ENCODE results near the gene FAM25G. TPM values are rescaled to one million over a fixed set of nuclear protein-coding genes. Genes with fewer than 3 reads are reported as not detected.

The FAM25G gene
- total and polyA plus RNA-seq, 2 of the 13 experiments (the other 11 are each of a cell fraction or from before 2014, with no cell fraction given) = not detected

- no TSS peak for BruUV-seq (replicated peaks)
Measured at GRCh38 chr10:47453141-47454007, 38.1 kb downstream of the FAM25G start.

More at GRCh38 chr10:47453141-47454007, 38.1 kb downstream of the FAM25G start:
- Histone ChIP-seq H3K4me1 (ENCODE audit: insufficient read depth, low read length) (peaks cover 28% of the 10 kb centered on the region), H3K9ac (ENCODE audit: insufficient read depth, low read depth, low read length) (no peak overlapping the region), H4K20me1 (ENCODE audit: insufficient read depth, low read length) (no peaks in the 10 kb centered on the region), H3K9me3 (ENCODE audit: low read length) (no peaks in the 10 kb centered on the region), H3K27ac (ENCODE audit: extremely low read length, insufficient read depth, low read length) (no peak overlapping the region), H3K36me3 (replicated peaks in 1 of 2; ENCODE audit: control insufficient read depth in 1 of 2, insufficient read depth in 2 of 2, low read length in 2 of 2) (no peaks in the 10 kb centered on the region), H3K79me2 (ENCODE audit: insufficient read depth, low read length) (no peaks in the 10 kb centered on the region), H3K4me3 (replicated peaks in 1 of 3; ENCODE audit: insufficient read depth in 1 of 3, low read depth in 2 of 3, low read length in 3 of 3) (no peak overlapping the region), H3K4me2 (ENCODE audit: low read depth, low read length) (no peak overlapping the region), H2AFZ (ENCODE audit: low read length) (no peak overlapping the region), H3K27me3 (ENCODE audit: control insufficient read depth in 1 of 2, insufficient read depth in 2 of 2, low read length in 2 of 2) (peaks cover 9 to 44% of the 10 kb centered on the region in 2 experiments; a peak in 4 of 5 replicates)
- FAIRE-seq = no peak
- in situ Hi-C loops (cut with HindIII; ENCODE audit: extremely low pct_ligation_motif_present, low pct_unique_long_range_greater_than_20kb) = no loop called here
- POLR2A ChIA-PET = no interaction called here
- no peak for ATAC-seq
- intact Hi-C loops (cut with micrococcal nuclease; ENCODE audit: unreplicated experiment) = no loop called here
- 32% methylated on average over 5 of the region's 7 CpGs for WGBS (ENCODE audit: low lambda C conversion rate)
- DNase-seq (ENCODE audit: low spot score) = no peak
- TF ChIP-seq ATF7-NPFF (CRISPR knock-in tag; IDR thresholded peaks at IDR 0.05; ENCODE audit: low read depth) (no peak), XBP1 (CRISPR knock-in tag; IDR thresholded peaks at IDR 0.05) (no peak), MNT (IDR thresholded peaks at IDR 0.05) (peak; percentile 89), NONO (IDR thresholded peaks at IDR 0.05) (0 out of 2 replicates have a peak, but pooled peaks have one; percentile 49), NONO (CRISPR knock-in tag; conservative IDR thresholded peaks at IDR 0.05) (no peak)
- TF ChIP-seq, protein P1, sequence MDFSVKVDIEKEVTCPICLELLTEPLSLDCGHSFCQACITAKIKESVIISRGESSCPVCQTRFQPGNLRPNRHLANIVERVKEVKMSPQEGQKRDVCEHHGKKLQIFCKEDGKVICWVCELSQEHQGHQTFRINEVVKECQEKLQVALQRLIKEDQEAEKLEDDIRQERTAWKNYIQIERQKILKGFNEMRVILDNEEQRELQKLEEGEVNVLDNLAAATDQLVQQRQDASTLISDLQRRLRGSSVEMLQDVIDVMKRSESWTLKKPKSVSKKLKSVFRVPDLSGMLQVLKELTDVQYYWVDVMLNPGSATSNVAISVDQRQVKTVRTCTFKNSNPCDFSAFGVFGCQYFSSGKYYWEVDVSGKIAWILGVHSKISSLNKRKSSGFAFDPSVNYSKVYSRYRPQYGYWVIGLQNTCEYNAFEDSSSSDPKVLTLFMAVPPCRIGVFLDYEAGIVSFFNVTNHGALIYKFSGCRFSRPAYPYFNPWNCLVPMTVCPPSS (IDR thresholded peaks at IDR 0.05) = 0 out of 2 replicates have a peak, but pooled peaks have one; percentile 51
- CTCF ChIA-PET (ENCODE audit: low intra/inter-chr PET ratio, low total read pairs) = no interaction called here

All from HepG2 (cell line).